GM23338 (cell line): Measurements from ENCODE around the gene PROZ. TPM values are rescaled to one million over a fixed set of nuclear protein-coding genes. Genes with fewer than 3 reads are reported as not detected.

ENCODE experiments used
- ATAC-seq: fragments of 200-7000 bp; cut with Tn5 transposase; 3 replicates; pipeline ENCODE4 v1.9.1; 2020
- DNase-seq: peaks from one replicate; pipeline ENCODE4 v3.0.0-alpha.2; 2015; ENCODE audit warnings: low spot score
- H2AFZ ChIP-seq: fragments of 200-600 bp; sonication (generic); 2 replicates; pipeline ENCODE4 v1.8.0; 2016; ENCODE audit warnings: antibody characterized with exemption, mild to moderate bottlenecking, moderate library complexity
- H3F3A ChIP-seq: fragments of 200-600 bp; sonication (generic); replicated peaks from 2 replicates; pipeline ENCODE4 v1.8.0; 2017; ENCODE audit warnings: antibody characterized with exemption, mixed run types, low read depth
- H3K27ac ChIP-seq: fragments of 200-600 bp; sonication (generic); 2 replicates; pipeline ENCODE4 v1.6.1; 2016; ENCODE audit warnings: low read depth
- H3K27me3 ChIP-seq: fragments of 200-600 bp; sonication (generic); 2 replicates; pipeline ENCODE4 v1.8.0; 2016; ENCODE audit warnings: mild to moderate bottlenecking, mixed run types, moderate library complexity; ENCODE audit not compliant: insufficient read depth
- H3K36me3 ChIP-seq: fragments of 200-600 bp; sonication (generic); 2 replicates; pipeline ENCODE4 v1.8.0; 2016; ENCODE audit warnings: mild to moderate bottlenecking; ENCODE audit not compliant: insufficient read depth
- H3K4me1 ChIP-seq: fragments of 200-600 bp; sonication (generic); 2 replicates; pipeline ENCODE4 v1.8.0; 2016; ENCODE audit warnings: mild to moderate bottlenecking, moderate library complexity; ENCODE audit not compliant: insufficient read depth
- H3K4me2 ChIP-seq: fragments of 200-600 bp; sonication (generic); 2 replicates; pipeline ENCODE4 v1.7.1; 2017; ENCODE audit warnings: mixed run types
- H3K4me3 ChIP-seq: fragments of 200-600 bp; sonication (generic); 2 replicates; pipeline ENCODE4 v1.6.1; 2016; ENCODE audit warnings: mixed run types
- H3K79me2 ChIP-seq: fragments of 200-600 bp; sonication (generic); replicated peaks from 2 replicates; pipeline ENCODE4 v1.8.0; 2017; ENCODE audit warnings: mild to moderate bottlenecking; ENCODE audit not compliant: insufficient read depth
- H3K9me2 ChIP-seq: fragments of 200-600 bp; sonication (generic); 2 replicates; pipeline ENCODE4 v1.8.0; 2017; ENCODE audit not compliant: insufficient read depth
- H4K20me1 ChIP-seq: fragments of 200-600 bp; sonication (generic); replicated peaks from 2 replicates; pipeline ENCODE4 v1.8.0; 2017; ENCODE audit warnings: mild to moderate bottlenecking; ENCODE audit not compliant: insufficient read depth
- H3K27ac Mint-ChIP-seq: 2 replicates; pipeline ENCODE4 v1.8.0; 2020; ENCODE audit warnings: inconsistent platforms, mild to moderate bottlenecking, moderate library complexity, mixed read lengths
- H3K27me3 Mint-ChIP-seq: 3 replicates; pipeline ENCODE4 v1.8.0; 2022; ENCODE audit warnings: low read depth, mild to moderate bottlenecking, moderate library complexity, mixed read lengths, inconsistent platforms; ENCODE audit not compliant: insufficient read depth, poor library complexity
- H3K36me3 Mint-ChIP-seq: 3 replicates; pipeline ENCODE4 v1.8.0; 2021; ENCODE audit warnings: low read depth, mild to moderate bottlenecking, inconsistent platforms, moderate library complexity, mixed read lengths
- H3K4me1 Mint-ChIP-seq: 3 replicates; pipeline ENCODE4 v1.8.0; 2020; ENCODE audit warnings: mild to moderate bottlenecking, inconsistent platforms, mixed read lengths
- H3K4me3 Mint-ChIP-seq: 3 replicates; pipeline ENCODE4 v1.8.0; 2021; ENCODE audit warnings: moderate library complexity, mild to moderate bottlenecking, inconsistent platforms, mixed read lengths
- H3K9me3 Mint-ChIP-seq: 3 replicates; pipeline ENCODE4 v1.8.0; 2020; ENCODE audit warnings: moderate library complexity, mild to moderate bottlenecking, inconsistent platforms, mixed read lengths
- ETS1 ChIP-seq: IDR thresholded peaks from 2 replicates; pipeline ENCODE4 v1.6.1; 2016; ENCODE audit warnings: antibody characterized with exemption
- EZH2 ChIP-seq: fragments of 200-600 bp; sonication (generic); IDR thresholded peaks from one replicate; pipeline ENCODE4 v1.8.0; 2017; ENCODE audit warnings: antibody characterized with exemption, mild to moderate bottlenecking, low read depth; ENCODE audit not compliant: unreplicated experiment
- JUNB ChIP-seq: IDR thresholded peaks from one replicate; pipeline ENCODE4 v1.6.1; 2016; ENCODE audit warnings: antibody characterized with exemption; ENCODE audit not compliant: unreplicated experiment
- NANOG ChIP-seq: IDR thresholded peaks from 2 replicates; pipeline ENCODE4 v1.6.1; 2016; ENCODE audit warnings: antibody characterized with exemption, borderline replicate concordance
- POLR2AphosphoS5 ChIP-seq: IDR thresholded peaks from 2 replicates; pipeline ENCODE4 v1.6.1; 2016; ENCODE audit warnings: antibody characterized with exemption, low read depth
- STAT1 ChIP-seq: IDR thresholded peaks from one replicate; pipeline ENCODE4 v1.6.1; 2016; ENCODE audit warnings: antibody characterized with exemption; ENCODE audit not compliant: unreplicated experiment
- ZNF114 ChIP-seq: fragments of 250-450 bp; sonication (Bioruptor Pico); IDR thresholded peaks from 2 replicates; pipeline ENCODE4 v1.5.0; 2020; ENCODE audit warnings: mild to moderate bottlenecking, moderate library complexity
- ZNF331 ChIP-seq: fragments of 250-450 bp; sonication (Bioruptor Pico); IDR thresholded peaks from 2 replicates; pipeline ENCODE4 v1.5.0; 2020; ENCODE audit warnings: low read depth, mild to moderate bottlenecking, moderate library complexity
- polyA plus RNA-seq: library from polyadenylated mRNA; unstranded; fragments of >200 nt; fragmentation: Nextera tagmentation; extraction: Ambion mirVana; gene quantifications from 2 replicates; pipeline ENCODE4 v1.2.1, GENCODE V29; 2016
- total RNA-seq: library from RNA; depleted of rRNA; stranded (reverse); fragments of >200 nt; shearing (Covaris generic); gene quantifications from 2 replicates; pipeline ENCODE4 v1.2.3, GENCODE V29; 2014
- TF ChIP-seq, protein P1 (sequence below): IDR thresholded peaks from one replicate; pipeline ENCODE4 v1.6.1; 2018; ENCODE audit warnings: antibody characterized with exemption; ENCODE audit not compliant: unreplicated experiment
- TF ChIP-seq, protein P2 (sequence below), 2 experiments: fragments of 200-600 bp in 1 of 2; sonication (generic) in 1 of 2; conservative IDR thresholded peaks; 2 replicates each; pipeline versions ENCODE4 v1.5.1 to v1.6.1; 2016 to 2017; ENCODE audit warnings: antibody characterized with exemption in 2 of 2, low read depth in 2 of 2, mild to moderate bottlenecking in 2 of 2, moderate library complexity in 1 of 2

Gene PROZ
- total and polyA plus RNA-seq, 2 experiments from 2014 or later, result 0.53 TPM; not detected in 1

- H3K27me3 Mint-ChIP-seq, result peaks cover 10% of the 10 kb centered on the region
- H3K27ac Mint-ChIP-seq, result no peak overlapping the region
- Histone ChIP-seq H3K4me2 (no peak overlapping the region), H3K27ac (no peak overlapping the region), H3K79me2 (no peaks in the 10 kb centered on the region), H3K9me2 (no peaks in the 10 kb centered on the region), H3K4me3 (no peak overlapping the region), H2AFZ (peak overlapping the region; percentile 81), H3F3A (0 out of 2 replicates have a peak, but pooled peaks cover under 1% of the 10 kb centered on the region), H4K20me1 (no peaks in the 10 kb centered on the region), H3K27me3 (no peaks in the 10 kb centered on the region), H3K4me1 (peaks cover 12% of the 10 kb centered on the region; the same call in 1 of the 2 replicates), H3K36me3 (no peaks in the 10 kb centered on the region)
- peak; percentile 56 for ATAC-seq
- no peak for TF ChIP-seq ETS1
- TF ChIP-seq ZNF331, result no peak
- TF ChIP-seq, protein P1, sequence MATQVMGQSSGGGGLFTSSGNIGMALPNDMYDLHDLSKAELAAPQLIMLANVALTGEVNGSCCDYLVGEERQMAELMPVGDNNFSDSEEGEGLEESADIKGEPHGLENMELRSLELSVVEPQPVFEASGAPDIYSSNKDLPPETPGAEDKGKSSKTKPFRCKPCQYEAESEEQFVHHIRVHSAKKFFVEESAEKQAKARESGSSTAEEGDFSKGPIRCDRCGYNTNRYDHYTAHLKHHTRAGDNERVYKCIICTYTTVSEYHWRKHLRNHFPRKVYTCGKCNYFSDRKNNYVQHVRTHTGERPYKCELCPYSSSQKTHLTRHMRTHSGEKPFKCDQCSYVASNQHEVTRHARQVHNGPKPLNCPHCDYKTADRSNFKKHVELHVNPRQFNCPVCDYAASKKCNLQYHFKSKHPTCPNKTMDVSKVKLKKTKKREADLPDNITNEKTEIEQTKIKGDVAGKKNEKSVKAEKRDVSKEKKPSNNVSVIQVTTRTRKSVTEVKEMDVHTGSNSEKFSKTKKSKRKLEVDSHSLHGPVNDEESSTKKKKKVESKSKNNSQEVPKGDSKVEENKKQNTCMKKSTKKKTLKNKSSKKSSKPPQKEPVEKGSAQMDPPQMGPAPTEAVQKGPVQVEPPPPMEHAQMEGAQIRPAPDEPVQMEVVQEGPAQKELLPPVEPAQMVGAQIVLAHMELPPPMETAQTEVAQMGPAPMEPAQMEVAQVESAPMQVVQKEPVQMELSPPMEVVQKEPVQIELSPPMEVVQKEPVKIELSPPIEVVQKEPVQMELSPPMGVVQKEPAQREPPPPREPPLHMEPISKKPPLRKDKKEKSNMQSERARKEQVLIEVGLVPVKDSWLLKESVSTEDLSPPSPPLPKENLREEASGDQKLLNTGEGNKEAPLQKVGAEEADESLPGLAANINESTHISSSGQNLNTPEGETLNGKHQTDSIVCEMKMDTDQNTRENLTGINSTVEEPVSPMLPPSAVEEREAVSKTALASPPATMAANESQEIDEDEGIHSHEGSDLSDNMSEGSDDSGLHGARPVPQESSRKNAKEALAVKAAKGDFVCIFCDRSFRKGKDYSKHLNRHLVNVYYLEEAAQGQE, result no peak
- TF ChIP-seq ZNF114 (CRISPR knock-in tag), result no peak
- TF ChIP-seq STAT1, result no peak
- TF ChIP-seq JUNB, result no peak
- TF ChIP-seq, protein P2, sequence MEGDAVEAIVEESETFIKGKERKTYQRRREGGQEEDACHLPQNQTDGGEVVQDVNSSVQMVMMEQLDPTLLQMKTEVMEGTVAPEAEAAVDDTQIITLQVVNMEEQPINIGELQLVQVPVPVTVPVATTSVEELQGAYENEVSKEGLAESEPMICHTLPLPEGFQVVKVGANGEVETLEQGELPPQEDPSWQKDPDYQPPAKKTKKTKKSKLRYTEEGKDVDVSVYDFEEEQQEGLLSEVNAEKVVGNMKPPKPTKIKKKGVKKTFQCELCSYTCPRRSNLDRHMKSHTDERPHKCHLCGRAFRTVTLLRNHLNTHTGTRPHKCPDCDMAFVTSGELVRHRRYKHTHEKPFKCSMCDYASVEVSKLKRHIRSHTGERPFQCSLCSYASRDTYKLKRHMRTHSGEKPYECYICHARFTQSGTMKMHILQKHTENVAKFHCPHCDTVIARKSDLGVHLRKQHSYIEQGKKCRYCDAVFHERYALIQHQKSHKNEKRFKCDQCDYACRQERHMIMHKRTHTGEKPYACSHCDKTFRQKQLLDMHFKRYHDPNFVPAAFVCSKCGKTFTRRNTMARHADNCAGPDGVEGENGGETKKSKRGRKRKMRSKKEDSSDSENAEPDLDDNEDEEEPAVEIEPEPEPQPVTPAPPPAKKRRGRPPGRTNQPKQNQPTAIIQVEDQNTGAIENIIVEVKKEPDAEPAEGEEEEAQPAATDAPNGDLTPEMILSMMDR (conservative IDR thresholded peaks at IDR 0.05; ENCODE audit: low read depth in 2 of 2), result no peak
- TF ChIP-seq NANOG, result no peak
- no peak for TF ChIP-seq EZH2
- TF ChIP-seq POLR2AphosphoS5, result no peak
- DNase-seq, result no peak
- H3K4me1 Mint-ChIP-seq, result peaks cover 39% of the 10 kb centered on the region
- peaks cover 3% of the 10 kb centered on the region; the same call in 1 of the 3 replicates for H3K9me3 Mint-ChIP-seq
- H3K4me3 Mint-ChIP-seq, result no peak overlapping the region; the same call in 2 of the 3 replicates
- no peaks in the 10 kb centered on the region; the same call in 2 of the 3 replicates for H3K36me3 Mint-ChIP-seq
Measured at GRCh38 chr13:113159701-113160100, 1.3 kb downstream of the PROZ start.
